H7 (cell line): ENCODE measurements around the gene GARNL3. TPM values are rescaled to one million over a fixed set of nuclear protein-coding genes. Genes with fewer than 3 reads are reported as not detected.

ENCODE experiments used
- DNase-seq: peaks from one replicate; pipeline ENCODE4 v3.0.0; 2012
- H3K27me3 ChIP-seq: 2 replicates; pipeline ENCODE4 v1.6.0; 2011; ENCODE audit warnings: mild to moderate bottlenecking, low read length; ENCODE audit not compliant: control insufficient read depth, insufficient read depth
- H3K36me3 ChIP-seq: replicated peaks from 2 replicates; pipeline ENCODE4 v1.5.1; 2011; ENCODE audit warnings: low read length; ENCODE audit not compliant: control insufficient read depth, insufficient read depth
- H3K4me3 ChIP-seq: 2 replicates; pipeline ENCODE4 v1.5.1; 2011; ENCODE audit warnings: low read depth, mild to moderate bottlenecking, control low read depth, low read length, moderate library complexity; ENCODE audit not compliant: insufficient read depth
- total RNA-seq: library from RNA; depleted of rRNA; stranded (reverse); fragments of >200 nt; shearing (Covaris generic); gene quantifications from 2 replicates; pipeline ENCODE4 v1.2.3, GENCODE V29; 2014

GARNL3 gene
- total RNA-seq, 1 experiment from 2014 or later: 2.9 TPM

GRCh38 chr9:127303830-127304229 is 39.3 kb downstream of the GARNL3 start:
- Histone ChIP-seq H3K27me3 (no peaks in the 10 kb centered on the region), H3K36me3 (no peaks in the 10 kb centered on the region), H3K4me3 (no peak overlapping the region)
- DNase-seq: no peak

DNA sequence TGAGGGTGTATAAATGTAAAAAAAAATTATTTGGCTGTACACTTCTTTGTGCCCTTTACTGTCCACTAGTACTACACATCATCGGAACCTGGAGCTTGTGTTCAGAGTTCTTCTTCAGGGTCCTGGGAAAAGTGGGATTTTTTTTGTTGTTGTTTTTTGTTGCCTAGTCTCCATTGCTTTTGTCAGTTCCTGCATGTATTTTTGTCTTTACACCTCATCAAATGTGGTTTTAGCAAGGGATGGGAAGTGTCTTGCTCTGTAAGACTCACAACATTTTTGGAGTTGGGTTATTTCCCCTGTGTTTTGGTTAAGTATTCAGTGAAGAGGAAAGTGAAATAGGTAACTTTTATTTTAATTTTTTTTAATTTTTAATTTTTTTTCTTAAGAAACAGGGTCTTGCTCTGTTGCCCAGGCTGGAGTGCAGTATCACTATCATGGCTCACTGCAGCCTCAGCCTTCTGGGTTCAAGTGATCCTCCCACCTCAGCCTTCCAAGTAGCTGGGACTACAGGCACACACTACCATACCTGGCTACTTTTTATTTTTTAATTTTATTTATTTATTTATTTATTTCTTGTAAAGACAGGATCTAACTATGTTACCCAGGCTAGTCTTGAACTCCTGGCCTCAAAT is 40.7 kb downstream of the GARNL3 start:
- H3K27me3 ChIP-seq: no peaks in the 10 kb centered on the region
- no peak overlapping the region for H3K4me3 ChIP-seq
- no peaks in the 10 kb centered on the region for H3K36me3 ChIP-seq
- DNase-seq: no peak

DNA sequence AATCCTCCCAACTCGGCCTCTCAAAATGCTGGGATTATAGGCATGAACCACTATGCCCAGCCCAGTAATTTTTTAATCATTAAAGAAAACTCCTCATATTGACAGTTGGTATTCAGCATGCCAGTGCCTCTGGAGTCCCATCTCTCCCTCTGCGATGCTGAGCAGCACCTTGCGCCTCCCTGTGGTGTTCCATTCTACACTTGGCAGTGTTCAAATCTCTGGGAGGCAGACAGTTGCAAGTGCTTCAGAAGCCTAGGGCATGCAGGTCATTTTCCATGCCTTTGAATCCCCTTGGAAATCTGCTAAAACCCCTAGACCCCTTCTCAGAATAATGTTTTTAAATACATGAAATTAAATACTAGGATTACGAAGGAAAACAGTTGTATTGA is 41.3 kb downstream of the GARNL3 start:
- H3K36me3 ChIP-seq: no peaks in the 10 kb centered on the region
- peak; percentile 58 for DNase-seq
- no peaks in the 10 kb centered on the region for H3K27me3 ChIP-seq
- H3K4me3 ChIP-seq: no peak overlapping the region

DNA sequence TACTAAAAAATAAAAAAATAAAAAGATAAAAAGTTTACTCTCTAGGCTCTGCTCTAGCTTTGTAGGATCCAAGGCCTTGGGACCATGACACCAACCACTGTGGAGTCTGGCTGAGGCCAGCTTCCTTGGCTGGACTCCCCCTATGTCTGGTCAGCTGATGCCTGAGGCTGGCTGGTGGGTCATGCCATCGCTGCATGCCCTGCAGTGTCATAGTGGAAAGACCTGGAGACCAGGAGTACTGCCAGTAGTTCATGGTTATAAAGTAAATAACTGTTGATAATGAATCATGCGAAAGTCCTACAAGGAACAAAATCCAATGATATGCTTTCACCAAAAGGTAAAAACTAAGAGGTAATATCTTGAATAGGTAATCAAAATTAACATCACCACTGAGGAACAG is 43.2 kb downstream of the GARNL3 start:
- Histone ChIP-seq H3K4me3 (no peak overlapping the region), H3K36me3 (no peaks in the 10 kb centered on the region), H3K27me3 (no peaks in the 10 kb centered on the region)
- DNase-seq: no peak

GRCh38 chr9:127308652-127309434 is 44.3 kb downstream of the GARNL3 start:
- Histone ChIP-seq H3K4me3 (no peak overlapping the region), H3K27me3 (no peaks in the 10 kb centered on the region), H3K36me3 (no peaks in the 10 kb centered on the region)
- no peak for DNase-seq

DNA sequence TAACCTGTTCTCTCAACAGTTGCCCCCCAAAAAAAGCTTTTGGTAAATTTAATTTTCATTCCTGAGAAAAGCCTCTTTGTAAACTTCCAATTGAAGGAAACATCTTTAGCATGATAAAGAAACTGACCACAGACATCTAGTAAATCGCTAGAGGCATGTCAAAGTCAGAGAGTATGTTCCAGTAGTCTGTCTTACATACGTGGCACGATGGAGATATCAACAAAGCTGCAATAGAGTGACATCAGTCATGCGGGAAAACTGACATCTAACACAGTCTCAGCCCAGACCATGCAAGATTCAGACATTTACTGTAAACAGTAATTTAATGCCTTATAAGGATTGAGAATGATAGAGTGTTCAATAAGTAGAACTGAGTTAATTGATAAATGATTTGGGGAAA is 45.1 kb downstream of the GARNL3 start:
- no peak overlapping the region for H3K4me3 ChIP-seq
- 0 out of 2 replicates have a peak, but pooled peaks cover 2% of the 10 kb centered on the region for H3K36me3 ChIP-seq
- DNase-seq: no peak
- H3K27me3 ChIP-seq: no peaks in the 10 kb centered on the region

DNA sequence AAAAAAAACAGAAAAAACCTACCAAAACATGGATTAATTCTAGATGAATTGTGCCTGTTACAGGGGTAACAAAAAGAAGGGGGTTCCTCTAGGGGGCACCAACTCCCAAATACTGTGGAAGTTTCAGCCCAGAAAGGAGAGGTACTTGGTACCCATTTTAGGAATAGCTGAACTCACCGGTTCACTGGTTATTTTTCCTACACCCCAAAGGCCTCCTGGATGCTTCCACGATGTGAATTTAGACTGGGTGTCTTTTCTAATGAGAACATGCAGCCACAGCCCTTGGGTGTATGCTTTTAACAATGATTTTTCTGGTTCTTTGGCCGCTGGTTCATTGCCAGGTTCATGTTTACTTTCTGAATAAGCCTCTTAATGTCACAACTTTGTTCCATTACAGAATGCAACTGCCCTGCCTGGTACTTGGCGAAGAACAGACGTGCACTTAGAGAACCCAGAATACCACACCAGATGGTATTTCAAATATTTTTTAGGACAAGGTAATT is 46.7 kb downstream of the GARNL3 start:
- DNase-seq: peak; percentile 70
- Histone ChIP-seq H3K4me3 (no peak overlapping the region), H3K27me3 (no peaks in the 10 kb centered on the region), H3K36me3 (0 out of 2 replicates have a peak, but pooled peaks cover 4% of the 10 kb centered on the region)

DNA sequence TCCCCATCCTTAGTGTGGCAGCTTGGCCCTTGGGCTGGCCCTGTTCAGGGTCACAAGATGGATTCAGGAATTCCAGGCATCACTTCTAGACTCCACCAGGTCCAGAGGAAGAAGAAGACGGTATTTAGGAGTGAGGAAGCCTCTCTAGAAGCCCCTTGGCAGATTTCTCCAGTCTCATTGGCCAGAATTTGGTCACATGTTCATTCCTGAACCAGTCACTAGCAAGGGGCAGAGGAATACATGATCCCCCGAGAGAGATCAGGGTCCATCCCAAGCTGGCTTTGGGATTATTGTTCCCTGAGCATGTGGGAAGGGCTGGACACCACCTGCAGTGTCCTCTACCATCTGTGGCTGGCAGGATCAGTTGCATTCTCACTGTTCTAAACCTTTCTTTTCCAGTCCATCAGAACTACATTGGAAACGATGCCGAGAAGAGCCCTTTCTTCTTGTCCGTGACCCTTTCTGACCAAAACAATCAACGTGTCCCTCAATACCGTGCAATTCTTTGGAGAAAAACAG is 48.5 kb downstream of the GARNL3 start:
- DNase-seq: peak; percentile 17
- no peaks in the 10 kb centered on the region for H3K27me3 ChIP-seq
- H3K36me3 ChIP-seq: 0 out of 2 replicates have a peak, but pooled peaks cover 4% of the 10 kb centered on the region
- H3K4me3 ChIP-seq: no peak overlapping the region

DNA sequence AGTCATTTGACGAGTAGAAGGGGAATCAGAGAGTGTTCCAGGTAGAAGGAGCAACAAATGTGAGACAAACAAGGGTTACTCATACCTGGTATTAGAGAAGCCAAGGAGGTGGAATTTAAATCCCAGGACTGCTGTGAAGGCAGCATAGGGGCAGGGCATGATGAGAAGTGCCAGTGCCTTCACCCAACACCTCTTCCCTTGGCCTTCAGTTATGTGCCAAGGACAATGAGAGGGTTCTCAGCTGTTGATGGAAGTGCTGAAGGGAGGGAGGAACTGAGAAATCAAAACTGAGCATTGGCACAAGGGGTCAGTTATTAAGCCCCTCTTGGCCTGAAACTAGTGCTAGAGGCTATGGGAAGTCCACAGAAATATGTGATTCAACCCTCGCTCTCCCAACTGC is 50.3 kb downstream of the GARNL3 start:
- Histone ChIP-seq H3K4me3 (no peak overlapping the region), H3K27me3 (no peaks in the 10 kb centered on the region), H3K36me3 (0 out of 2 replicates have a peak, but pooled peaks cover 4% of the 10 kb centered on the region)
- no peak for DNase-seq

DNA sequence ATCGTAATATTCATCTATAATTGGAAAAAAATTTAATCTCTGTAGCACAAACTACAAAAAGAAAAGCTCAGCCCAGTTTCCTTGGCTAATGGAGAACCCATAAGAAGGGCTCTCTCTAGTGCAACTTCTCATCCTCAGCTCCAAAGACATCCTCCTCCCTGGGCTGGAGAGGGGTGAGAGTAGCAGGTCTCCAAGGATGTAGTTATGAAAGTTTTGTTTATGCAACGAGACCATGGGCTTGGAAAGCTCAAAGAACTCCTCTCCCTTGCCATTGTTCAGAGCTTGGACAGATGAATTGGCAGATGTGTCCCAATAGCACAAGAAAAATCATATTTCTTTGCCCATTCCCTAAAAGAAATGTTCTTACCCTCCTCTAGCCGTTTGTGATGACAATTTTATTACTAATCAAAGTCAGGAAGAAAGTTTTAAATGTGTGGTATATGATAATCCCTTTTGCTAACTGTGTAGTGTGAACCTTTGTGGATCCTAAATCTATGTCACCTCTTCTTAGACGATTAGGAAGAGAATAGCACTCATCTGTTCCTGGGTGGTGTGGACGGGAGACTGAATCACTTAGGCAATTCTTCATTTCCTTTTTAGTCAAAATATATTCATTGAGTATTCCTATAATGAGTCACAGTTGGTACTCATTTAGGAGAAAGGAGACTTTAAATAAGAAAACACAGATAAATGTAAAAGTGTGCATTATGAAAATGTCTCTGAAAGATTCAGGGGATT is 52.2 kb downstream of the GARNL3 start:
- Histone ChIP-seq H3K27me3 (no peaks in the 10 kb centered on the region), H3K4me3 (no peak overlapping the region), H3K36me3 (0 out of 2 replicates have a peak, but pooled peaks cover 4% of the 10 kb centered on the region)
- no peak for DNase-seq

DNA sequence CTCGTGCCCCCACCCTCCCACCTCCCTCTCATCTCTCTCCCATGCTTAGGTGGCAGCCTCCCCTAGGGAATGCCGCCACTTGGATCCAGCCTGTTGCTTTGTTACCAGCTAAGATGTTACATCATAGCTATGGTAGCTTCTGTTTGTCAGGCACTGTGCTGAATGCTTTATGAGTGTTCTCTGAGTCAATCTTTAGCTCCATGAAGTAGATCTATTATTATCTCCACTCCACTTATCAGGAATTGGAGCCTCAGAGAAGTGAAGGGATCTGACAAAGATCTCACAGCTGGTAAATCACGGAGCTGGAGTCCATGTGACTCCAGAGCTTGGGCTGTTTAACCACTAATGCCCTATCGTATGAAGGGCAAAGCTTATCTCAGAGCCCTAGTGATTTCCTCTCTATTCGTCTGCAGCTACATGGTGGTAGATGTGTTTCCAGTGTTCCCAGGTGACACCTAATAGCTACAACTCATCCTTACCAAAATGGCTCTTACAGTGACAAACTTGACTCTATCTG is 54.1 kb downstream of the GARNL3 start:
- DNase-seq: no peak
- H3K36me3 ChIP-seq: 0 out of 2 replicates have a peak, but pooled peaks cover 5% of the 10 kb centered on the region

DNA sequence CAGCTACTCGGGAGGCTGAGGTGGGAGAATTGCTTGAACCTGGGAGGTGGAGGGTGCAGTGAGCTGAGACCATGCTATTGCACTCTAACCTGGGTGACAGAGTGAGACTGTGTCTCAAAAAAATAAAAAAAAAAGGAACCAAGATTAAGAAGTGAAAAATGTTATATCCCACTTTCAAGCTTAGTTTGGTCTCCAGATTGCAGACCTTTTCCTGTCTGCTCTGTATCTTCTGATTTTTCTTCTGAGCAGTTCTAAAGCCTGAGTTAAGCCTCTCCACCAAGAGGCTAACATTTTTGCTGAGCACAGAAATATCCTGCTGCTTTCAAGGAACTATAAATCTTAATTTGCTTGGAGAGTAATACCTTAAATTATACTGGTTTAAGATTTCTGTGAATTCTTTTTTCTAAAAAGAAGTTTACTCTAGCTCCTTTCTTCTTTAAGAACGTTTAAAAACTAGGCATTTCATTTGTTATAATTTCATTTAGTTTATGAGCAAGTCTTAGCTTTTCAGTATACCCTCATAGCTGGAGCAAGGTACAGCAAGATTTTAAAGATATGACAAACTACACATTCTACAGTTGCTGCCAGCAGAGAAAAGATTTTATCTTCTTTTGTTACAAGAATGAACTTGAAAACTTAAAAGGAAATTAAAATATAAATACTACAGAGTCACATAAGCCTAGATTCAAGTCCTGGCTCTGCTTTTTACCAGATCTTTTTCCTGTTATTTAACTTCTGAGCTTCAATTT is 55.0 kb downstream of the GARNL3 start:
- H3K36me3 ChIP-seq: 0 out of 2 replicates have a peak, but pooled peaks cover 3% of the 10 kb centered on the region

More for the DNA sequence above, 54.1 kb downstream of the GARNL3 start:
- Histone ChIP-seq H3K4me3 (no peak overlapping the region), H3K27me3 (no peaks in the 10 kb centered on the region)

GRCh38 chr9:127320115-127320378 is 55.5 kb downstream of the GARNL3 start:
- Histone ChIP-seq H3K27me3 (no peaks in the 10 kb centered on the region), H3K36me3 (0 out of 2 replicates have a peak, but pooled peaks cover 3% of the 10 kb centered on the region), H3K4me3 (no peak overlapping the region)
- DNase-seq: no peak

More for the DNA sequence above, 55.0 kb downstream of the GARNL3 start:
- H3K27me3 ChIP-seq: no peaks in the 10 kb centered on the region
- no peak for DNase-seq
- no peak overlapping the region for H3K4me3 ChIP-seq

- Histone ChIP-seq H3K36me3 (0 out of 2 replicates have a peak, but pooled peaks cover 1% of the 10 kb centered on the region), H3K27me3 (no peaks in the 10 kb centered on the region), H3K4me3 (no peak overlapping the region)
- no peak for DNase-seq
Observed at GRCh38 chr9:127323393-127323792, 58.8 kb downstream of the GARNL3 start.
